Choroid plexus epithelial cell (primary cell): ENCODE results near the gene NR6A1.

ENCODE experiments used
- DNase-seq: peaks from one replicate; pipeline ENCODE4 v3.0.0-alpha.2; 2010; ENCODE audit warnings: low read depth
- H3K4me3 ChIP-seq: 2 replicates; pipeline ENCODE4 v1.5.1; 2011; ENCODE audit warnings: low read depth, mild to moderate bottlenecking, control low read depth, low read length, moderate library complexity
- CTCF ChIP-seq: conservative IDR thresholded peaks from 2 replicates; pipeline ENCODE4 v1.5.1; 2011; ENCODE audit warnings: low read depth, mild to moderate bottlenecking, control low read depth, inconsistent platforms, low read length, moderate library complexity

Gene NR6A1

GRCh38 chr9:124765439-124765835 is 5.7 kb downstream of the NR6A1 start:
- TF ChIP-seq CTCF: no peak
- no peak overlapping the region for H3K4me3 ChIP-seq
- no peak for DNase-seq

GRCh38 chr9:124764774-124765438 is 6.2 kb downstream of the NR6A1 start:
- DNase-seq: peak; percentile 57
- peak; percentile 42 for TF ChIP-seq CTCF
- H3K4me3 ChIP-seq: no peak overlapping the region

GRCh38 chr9:124762633-124763032 is 8.5 kb downstream of the NR6A1 start:
- TF ChIP-seq CTCF: no peak
- no peak for DNase-seq

GRCh38 chr9:124761710-124762109 is 9.4 kb downstream of the NR6A1 start:
- H3K4me3 ChIP-seq: no peak overlapping the region
- no peak for TF ChIP-seq CTCF
- no peak for DNase-seq

More at GRCh38 chr9:124762633-124763032, 8.5 kb downstream of the NR6A1 start:
- no peak overlapping the region for H3K4me3 ChIP-seq

- TF ChIP-seq CTCF: no peak
- H3K4me3 ChIP-seq: no peak overlapping the region
- no peak for DNase-seq
Measured at GRCh38 chr9:124761196-124761595, 9.9 kb downstream of the NR6A1 start.

- DNase-seq: no peak
- H3K4me3 ChIP-seq: no peak overlapping the region
- no peak for TF ChIP-seq CTCF
Measured at GRCh38 chr9:124760719-124761118, 10.4 kb downstream of the NR6A1 start.

- TF ChIP-seq CTCF: no peak
- no peak for DNase-seq
- H3K4me3 ChIP-seq: no peak overlapping the region
Measured at GRCh38 chr9:124759327-124759726, 11.8 kb downstream of the NR6A1 start.
